Gastrocnemius medialis (tissue), 4 donors: ENCODE data around the gene DROSHA.

Source experiments
- CTCF ChIP-seq, 5 experiments: fragments of 450-650 bp in 3 of 5; fragments of 200-600 bp in 2 of 5; sonication (generic) in 2 of 5; IDR thresholded peaks in 4 of 5; conservative IDR thresholded peaks in 1 of 5; 1 replicate in 4 of 5; 2 replicates in 1 of 5; pipeline ENCODE4 v1.5.1; 2016 to 2019; ENCODE audit warnings: antibody characterized with exemption in 5 of 5, mild to moderate bottlenecking in 3 of 5, moderate library complexity in 3 of 5
- POLR2A ChIP-seq, 2 donors: fragments of 450-650 bp; IDR thresholded peaks; one replicate each; pipeline ENCODE4 v1.6.1; 2017; ENCODE audit warnings: antibody characterized with exemption in 2 of 2, mild to moderate bottlenecking in 2 of 2, moderate library complexity in 2 of 2

- no peak for TF ChIP-seq CTCF (IDR thresholded peaks at IDR 0.05 in 4 of 5, conservative IDR thresholded peaks at IDR 0.05 in 1 of 5)
- TF ChIP-seq POLR2A (IDR thresholded peaks at IDR 0.05): no peak
Measured at GRCh38 chr5:31563216-31563615, 31.3 kb upstream of the DROSHA start.
